HEK293 (cell line): ENCODE measurements around the gene GRK5.

Experiments used
- CTCF ChIA-PET: fragments of 350-600 bp; formaldehyde crosslinking; extraction: SDS; loops from one replicate; lab custom pipeline; 2021; ENCODE audit warnings: antibody characterized with exemption; lab: Yijun Ruan, JAX
- POLR2A ChIA-PET: fragments of 300-600 bp; formaldehyde crosslinking; extraction: SDS; loops from one replicate; lab custom pipeline; 2020; ENCODE audit warnings: antibody characterized with exemption, inconsistent platforms; lab: Yijun Ruan, JAX
- H3K27ac ChIP-seq: fragments of 200-500 bp; sonication (Bioruptor generic); 2 replicates; pipeline ENCODE4 v1.5.1; 2014; ENCODE audit warnings: low read depth, low read length, control low read depth, inconsistent platforms; ENCODE audit errors: extremely low read depth
- H3K36me3 ChIP-seq, 2 experiments: fragments of 200-500 bp in 1 of 2; sonication (Bioruptor generic) in 1 of 2; 1 replicate in 1 of 2; 2 replicates in 1 of 2; pipeline ENCODE4 v1.5.1; 2014 to 2017; ENCODE audit warnings: inconsistent platforms in 2 of 2, low read length in 2 of 2; ENCODE audit not compliant: control insufficient read depth in 2 of 2, insufficient read depth in 1 of 2
- H3K4me1 ChIP-seq: fragments of 200-500 bp; sonication (Bioruptor generic); 2 replicates; pipeline ENCODE4 v1.5.1; 2014; ENCODE audit warnings: mild to moderate bottlenecking, low read length, inconsistent platforms; ENCODE audit not compliant: control insufficient read depth, insufficient read depth
- H3K4me3 ChIP-seq: 2 replicates; pipeline ENCODE4 v1.5.1; 2011; ENCODE audit warnings: low read depth, mild to moderate bottlenecking, control low read depth, low read length, moderate library complexity
- H3K9me3 ChIP-seq: fragments of 200-500 bp; sonication (Bioruptor generic); 2 replicates; pipeline ENCODE4 v1.5.1; 2014; ENCODE audit warnings: low read depth, low read length, inconsistent platforms; ENCODE audit not compliant: control insufficient read depth, insufficient read depth
- OVOL3 ChIP-seq: fragments of 450-650 bp; formaldehyde crosslinking; IDR thresholded peaks from 2 replicates; pipeline ENCODE4 v1.5.1; 2016; ENCODE audit warnings: missing biosample characterization, missing genetic modification characterization
- TCF7L2 ChIP-seq: IDR thresholded peaks from 2 replicates; pipeline ENCODE4 v1.6.1; 2011; ENCODE audit warnings: low read depth, mild to moderate bottlenecking, inconsistent platforms, low read length, moderate library complexity, borderline replicate concordance
- ZEB2 ChIP-seq: fragments of 450-650 bp; formaldehyde crosslinking; IDR thresholded peaks from 2 replicates; pipeline ENCODE4 v1.5.1; 2016; ENCODE audit warnings: missing biosample characterization, missing genetic modification characterization
- ZFP69B ChIP-seq: fragments of 450-650 bp; formaldehyde crosslinking; IDR thresholded peaks from 2 replicates; pipeline ENCODE4 v1.5.1; 2016; ENCODE audit warnings: missing biosample characterization, missing genetic modification characterization
- ZIC2 ChIP-seq: fragments of 450-650 bp; formaldehyde crosslinking; IDR thresholded peaks from 2 replicates; pipeline ENCODE4 v1.5.1; 2016; ENCODE audit warnings: missing biosample characterization, missing genetic modification characterization
- ZNF121 ChIP-seq: fragments of 450-650 bp; formaldehyde crosslinking; IDR thresholded peaks from 2 replicates; pipeline ENCODE4 v1.5.1; 2016; ENCODE audit warnings: missing biosample characterization, missing genetic modification characterization
- ZNF248 ChIP-seq: fragments of 450-650 bp; formaldehyde crosslinking; IDR thresholded peaks from 2 replicates; pipeline ENCODE4 v1.5.1; 2017; ENCODE audit warnings: missing biosample characterization, missing genetic modification characterization
- ZNF791 ChIP-seq: fragments of 450-650 bp; formaldehyde crosslinking; IDR thresholded peaks from 2 replicates; pipeline ENCODE4 v1.5.1; 2016; ENCODE audit warnings: missing biosample characterization, missing genetic modification characterization
- ZSCAN16 ChIP-seq: fragments of 450-650 bp; formaldehyde crosslinking; IDR thresholded peaks from 2 replicates; pipeline ENCODE4 v1.5.1; 2016; ENCODE audit warnings: missing biosample characterization, missing genetic modification characterization
- ZSCAN30 ChIP-seq: fragments of 450-650 bp; IDR thresholded peaks from 2 replicates; pipeline ENCODE4 v1.5.1; 2018; ENCODE audit warnings: missing biosample characterization, mild to moderate bottlenecking, missing genetic modification characterization, moderate library complexity
- TF ChIP-seq, protein P1 (sequence below): fragments of 450-650 bp; formaldehyde crosslinking; IDR thresholded peaks from 2 replicates; pipeline ENCODE4 v1.5.1; 2017; ENCODE audit warnings: missing biosample characterization, missing genetic modification characterization
- TF ChIP-seq, protein P2 (sequence below): fragments of 450-650 bp; formaldehyde crosslinking; IDR thresholded peaks from 2 replicates; pipeline ENCODE4 v1.5.1; 2016; ENCODE audit warnings: missing biosample characterization, missing genetic modification characterization, low read depth

Gene GRK5

DNA sequence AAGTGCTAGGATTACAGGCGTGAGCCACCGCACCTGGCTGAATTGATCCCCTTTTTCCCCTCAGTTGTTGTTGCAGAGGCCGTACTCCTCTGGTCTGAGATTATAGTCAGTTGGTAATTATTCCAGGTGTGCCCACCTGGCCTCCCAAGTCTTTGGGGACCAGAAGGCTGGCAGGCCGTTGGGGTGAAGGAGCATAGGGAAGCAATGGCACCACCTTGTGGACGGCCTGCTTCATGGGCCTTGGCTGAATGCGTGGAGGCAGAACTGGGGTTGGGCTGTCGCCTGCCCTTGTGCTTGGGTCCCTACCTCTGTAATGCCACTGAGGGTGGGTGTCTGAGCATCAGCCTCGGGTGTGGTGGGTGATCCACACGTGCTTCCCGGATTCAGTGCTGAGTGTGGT lies 209.5 kb downstream of the GRK5 start (continued):
- TF ChIP-seq, protein P1, sequence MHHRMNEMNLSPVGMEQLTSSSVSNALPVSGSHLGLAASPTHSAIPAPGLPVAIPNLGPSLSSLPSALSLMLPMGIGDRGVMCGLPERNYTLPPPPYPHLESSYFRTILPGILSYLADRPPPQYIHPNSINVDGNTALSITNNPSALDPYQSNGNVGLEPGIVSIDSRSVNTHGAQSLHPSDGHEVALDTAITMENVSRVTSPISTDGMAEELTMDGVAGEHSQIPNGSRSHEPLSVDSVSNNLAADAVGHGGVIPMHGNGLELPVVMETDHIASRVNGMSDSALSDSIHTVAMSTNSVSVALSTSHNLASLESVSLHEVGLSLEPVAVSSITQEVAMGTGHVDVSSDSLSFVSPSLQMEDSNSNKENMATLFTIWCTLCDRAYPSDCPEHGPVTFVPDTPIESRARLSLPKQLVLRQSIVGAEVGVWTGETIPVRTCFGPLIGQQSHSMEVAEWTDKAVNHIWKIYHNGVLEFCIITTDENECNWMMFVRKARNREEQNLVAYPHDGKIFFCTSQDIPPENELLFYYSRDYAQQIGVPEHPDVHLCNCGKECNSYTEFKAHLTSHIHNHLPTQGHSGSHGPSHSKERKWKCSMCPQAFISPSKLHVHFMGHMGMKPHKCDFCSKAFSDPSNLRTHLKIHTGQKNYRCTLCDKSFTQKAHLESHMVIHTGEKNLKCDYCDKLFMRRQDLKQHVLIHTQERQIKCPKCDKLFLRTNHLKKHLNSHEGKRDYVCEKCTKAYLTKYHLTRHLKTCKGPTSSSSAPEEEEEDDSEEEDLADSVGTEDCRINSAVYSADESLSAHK (tag by site-specific recombination), result no peak
- TF ChIP-seq ZSCAN30 (tag by site-specific recombination), result peak; percentile 23; the same call in 1 of the 2 replicates
- TF ChIP-seq ZEB2, result peak; percentile 86
- TF ChIP-seq ZSCAN16 (tag by site-specific recombination), result no peak
- TF ChIP-seq, all 188 proteins: peak for 8

DNA sequence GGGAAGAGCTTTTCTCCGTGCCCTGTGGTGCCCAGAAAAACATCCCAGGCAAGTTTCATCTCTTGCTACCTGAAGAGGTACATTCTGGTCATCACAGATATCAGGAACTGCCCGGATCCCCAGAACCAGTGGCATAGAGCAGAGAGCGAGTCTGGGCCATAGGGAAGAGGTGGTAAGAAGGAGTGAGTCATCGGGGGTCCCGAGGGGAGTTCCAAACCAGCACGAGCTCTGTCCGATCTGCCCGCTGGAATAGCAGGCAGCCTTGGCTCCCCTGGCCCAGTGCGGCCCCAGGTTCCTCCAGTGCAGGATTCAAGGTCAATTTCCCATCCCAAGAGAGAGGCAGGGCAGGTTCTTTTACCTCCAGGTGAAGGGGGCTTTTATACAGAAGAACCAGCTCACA lies 210.5 kb downstream of the GRK5 start:
- CTCF ChIA-PET, result interaction anchor here (0.6 to 7.9 kb wide), 9 partner anchors 12 to 218 kb away, joined by 3 to 58 read pairs (median 3); partner anchors contain the start of gene GRK5
- no peaks in the 10 kb centered on the region for H3K4me1 ChIP-seq
- H3K4me3 ChIP-seq, result no peak overlapping the region
- POLR2A ChIA-PET, result no interaction called here
- H3K9me3 ChIP-seq, result no peaks in the 10 kb centered on the region
- no peak for TF ChIP-seq OVOL3
- no peak for TF ChIP-seq ZNF121 (tag by site-specific recombination)
- H3K36me3 ChIP-seq, result no peaks in the 10 kb centered on the region
- no peak overlapping the region for H3K27ac ChIP-seq

DNA sequence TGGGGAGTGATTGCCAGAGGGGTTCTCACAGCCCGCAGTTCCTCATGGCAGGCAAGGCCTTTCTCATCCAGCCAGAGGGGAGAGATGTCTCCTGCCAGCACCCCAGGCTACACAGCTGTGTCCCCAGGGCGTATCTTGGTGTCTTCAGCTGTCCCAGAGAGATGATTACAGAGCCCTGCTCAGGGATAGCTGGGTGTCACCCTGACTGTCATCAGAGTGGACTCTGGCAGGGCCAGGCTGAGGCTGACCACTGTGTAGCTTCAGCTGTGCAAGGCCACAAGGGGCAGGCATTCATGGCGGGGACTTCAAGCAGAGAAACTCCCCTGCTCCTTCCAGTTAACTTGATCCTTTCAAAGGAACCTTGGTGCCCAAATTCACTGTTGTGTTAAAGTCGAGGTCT lies 211.0 kb downstream of the GRK5 start:
- Histone ChIP-seq H3K36me3 (no peaks in the 10 kb centered on the region), H3K4me1 (no peaks in the 10 kb centered on the region), H3K27ac (no peak overlapping the region), H3K9me3 (no peaks in the 10 kb centered on the region), H3K4me3 (no peak overlapping the region)
- TF ChIP-seq ZNF791, result no peak
- POLR2A ChIA-PET, result no interaction called here
- CTCF ChIA-PET, result interaction anchor here (0.6 to 7.9 kb wide), 12 partner anchors 12 to 219 kb away, joined by 3 to 58 read pairs (median 3); partner anchors contain the start of gene GRK5

DNA sequence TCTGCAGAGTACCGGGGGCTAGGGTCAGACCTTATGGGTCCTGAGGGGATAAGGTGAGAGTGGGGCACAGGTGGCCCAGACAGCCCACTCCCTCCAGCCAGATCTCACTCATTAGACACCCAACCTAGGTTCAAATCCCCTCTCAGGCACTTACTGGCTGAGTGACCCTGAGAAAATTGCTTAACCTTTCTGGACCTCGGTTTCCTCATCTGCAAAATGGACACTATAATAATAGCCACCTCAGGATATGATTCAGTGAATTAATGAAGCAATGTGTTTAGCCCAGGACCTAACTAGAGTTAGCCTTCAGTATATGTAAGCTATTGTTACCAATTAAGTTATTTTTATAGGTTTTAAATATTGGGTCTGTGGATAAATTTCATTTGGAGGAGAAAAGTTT lies 212.6 kb downstream of the GRK5 start:
- TF ChIP-seq ZNF248 (tag by site-specific recombination) (no peak), ZFP69B (tag by site-specific recombination) (no peak), ZIC2 (tag by site-specific recombination) (no peak), TCF7L2 (no peak)
- TF ChIP-seq, protein P2, sequence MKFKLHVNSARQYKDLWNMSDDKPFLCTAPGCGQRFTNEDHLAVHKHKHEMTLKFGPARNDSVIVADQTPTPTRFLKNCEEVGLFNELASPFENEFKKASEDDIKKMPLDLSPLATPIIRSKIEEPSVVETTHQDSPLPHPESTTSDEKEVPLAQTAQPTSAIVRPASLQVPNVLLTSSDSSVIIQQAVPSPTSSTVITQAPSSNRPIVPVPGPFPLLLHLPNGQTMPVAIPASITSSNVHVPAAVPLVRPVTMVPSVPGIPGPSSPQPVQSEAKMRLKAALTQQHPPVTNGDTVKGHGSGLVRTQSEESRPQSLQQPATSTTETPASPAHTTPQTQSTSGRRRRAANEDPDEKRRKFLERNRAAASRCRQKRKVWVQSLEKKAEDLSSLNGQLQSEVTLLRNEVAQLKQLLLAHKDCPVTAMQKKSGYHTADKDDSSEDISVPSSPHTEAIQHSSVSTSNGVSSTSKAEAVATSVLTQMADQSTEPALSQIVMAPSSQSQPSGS (tag by site-specific recombination), result no peak
- TF ChIP-seq, all 188 proteins: peak for 0
- POLR2A ChIA-PET, result no interaction called here
- H3K27ac ChIP-seq, result no peak overlapping the region

More for the DNA sequence above, 212.6 kb downstream of the GRK5 start:
- CTCF ChIA-PET, result interaction anchor here (0.7 to 7.9 kb wide), 8 partner anchors 12 to 225 kb away, joined by 3 to 58 read pairs (median 4); partner anchors contain the start of gene GRK5
- no peaks in the 10 kb centered on the region for H3K9me3 ChIP-seq
- H3K4me3 ChIP-seq, result no peak overlapping the region
- no peaks in the 10 kb centered on the region for H3K4me1 ChIP-seq
- no peaks in the 10 kb centered on the region for H3K36me3 ChIP-seq
